HG02852 (cell line): ENCODE data around the gene ESRRB.

Experiments used
- ATAC-seq: cut with Tn5 transposase; IDR thresholded peaks from one replicate; pipeline ENCODE4 v1.9.1; 2021; ENCODE audit warnings: mild to moderate bottlenecking, moderate library complexity; ENCODE audit not compliant: unreplicated experiment

Gene ESRRB

GRCh38 chr14:76375947-76376404, at the start of gene ESRRB:
TSS of gene ESRRB (plus strand) at chr14:76376137. CDS start at chr14:76376402, 265 bp downstream.
- ATAC-seq, result no peak

- no peak for ATAC-seq
Measured at GRCh38 chr14:76326918-76327689, 48.8 kb upstream of the ESRRB start.

- no peak for ATAC-seq
Measured at GRCh38 chr14:76328457-76329137, 47.3 kb upstream of the ESRRB start.

GRCh38 chr14:76329154-76329928, 46.6 kb upstream of the ESRRB start:
- ATAC-seq, result no peak

- ATAC-seq, result no peak
Measured at GRCh38 chr14:76329951-76330350, 46.0 kb upstream of the ESRRB start.

- no peak for ATAC-seq
Measured at GRCh38 chr14:76330411-76331327, 45.3 kb upstream of the ESRRB start.

GRCh38 chr14:76331328-76332011, 44.5 kb upstream of the ESRRB start:
- no peak for ATAC-seq

- no peak for ATAC-seq
Measured at GRCh38 chr14:76333664-76334063, 42.3 kb upstream of the ESRRB start.

- ATAC-seq, result no peak
Measured at GRCh38 chr14:76334316-76334715, 41.6 kb upstream of the ESRRB start.

- no peak for ATAC-seq
Measured at GRCh38 chr14:76336876-76337275, 39.1 kb upstream of the ESRRB start.

- ATAC-seq, result no peak
Measured at GRCh38 chr14:76337635-76338545, 38.0 kb upstream of the ESRRB start.

- no peak for ATAC-seq
Measured at GRCh38 chr14:76339728-76340615, 36.0 kb upstream of the ESRRB start.

- no peak for ATAC-seq
Measured at GRCh38 chr14:76343386-76343785, 32.6 kb upstream of the ESRRB start.

GRCh38 chr14:76346391-76347160, 29.4 kb upstream of the ESRRB start:
- ATAC-seq, result no peak

GRCh38 chr14:76348898-76349297, 27.0 kb upstream of the ESRRB start:
- no peak for ATAC-seq

- no peak for ATAC-seq
Measured at GRCh38 chr14:76349993-76350392, 25.9 kb upstream of the ESRRB start.

- ATAC-seq, result no peak
Measured at GRCh38 chr14:76350671-76351070, 25.3 kb upstream of the ESRRB start.
